Activated T-cell treated with anti-CD3 and anti-CD28 coated beads, Interleukin-2, amount 50 U/mL, for 72 hours (primary cell): ENCODE measurements around the gene MEOX2. TPM values are rescaled to one million over a fixed set of nuclear protein-coding genes. Genes with fewer than 3 reads are reported as not detected.

ENCODE experiments used
- ATAC-seq, 2 donors: fragments of 150-1000 bp; cut with Tn5 transposase; replicated peaks in 1 of 2; 2 replicates each; pipeline ENCODE4 v1.10.0; 2021; ENCODE audit warnings: moderate library complexity in 2 of 2, mild to moderate bottlenecking in 1 of 2
- DNase-seq, 2 donors: peaks; one replicate each; pipeline ENCODE4 v3.0.0; 2021 to 2022; ENCODE audit warnings: mixed read lengths in 1 of 2
- H3K27ac Mint-ChIP-seq: one replicate; pipeline ENCODE4 v1.8.0; 2022; ENCODE audit warnings: mild to moderate bottlenecking, moderate library complexity, mixed read lengths
- H3K27me3 Mint-ChIP-seq: one replicate; pipeline ENCODE4 v1.8.0; 2022; ENCODE audit warnings: low read depth, mixed read lengths
- H3K36me3 Mint-ChIP-seq, 2 donors: one replicate each; pipeline ENCODE4 v1.8.0; 2022; ENCODE audit warnings: mixed read lengths in 2 of 2, mild to moderate bottlenecking in 1 of 2; ENCODE audit not compliant: insufficient read depth in 2 of 2
- H3K4me1 Mint-ChIP-seq: one replicate; pipeline ENCODE4 v1.8.0; 2022; ENCODE audit warnings: low read depth, mixed read lengths
- H3K4me3 Mint-ChIP-seq, 2 donors: one replicate each; pipeline ENCODE4 v1.8.0; 2022; ENCODE audit warnings: mild to moderate bottlenecking in 2 of 2, mixed read lengths in 2 of 2, moderate library complexity in 2 of 2
- H3K9me3 Mint-ChIP-seq, 2 donors: one replicate each; pipeline ENCODE4 v1.8.0; 2022; ENCODE audit warnings: mixed read lengths in 2 of 2
- total RNA-seq, 2 donors: library from RNA; stranded (reverse); gene quantifications; one replicate each; pipeline ENCODE4 v1.2.3, GENCODE V29; 2022

The MEOX2 gene
- total RNA-seq, 2 donors from 2014 or later, result not detected

DNA sequence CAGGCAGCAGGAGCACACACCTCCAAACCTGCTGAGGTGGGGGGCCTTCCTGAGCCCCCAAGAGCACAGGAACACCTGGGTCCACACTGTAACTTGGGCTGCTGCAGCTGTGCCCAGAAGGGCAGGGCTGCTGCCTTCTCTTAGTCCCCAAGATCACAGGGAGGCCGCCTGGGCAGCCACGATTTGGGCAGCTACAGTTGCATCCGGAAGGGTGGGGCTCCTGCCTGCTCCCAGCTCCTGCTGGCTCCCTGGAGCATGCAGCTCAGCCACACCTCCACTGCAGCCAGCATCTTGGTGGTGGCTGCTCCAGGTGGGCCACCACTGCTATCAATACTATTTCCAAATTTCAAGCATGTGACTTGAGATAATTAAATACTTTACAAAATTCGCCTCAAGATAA is 86.2 kb downstream of the MEOX2 start:
- peaks cover 0 to 3% of the 10 kb centered on the region in 2 donors for H3K9me3 Mint-ChIP-seq
- DNase-seq, result no peak
- H3K27ac Mint-ChIP-seq, result no peak overlapping the region
- no peaks in the 10 kb centered on the region for H3K4me1 Mint-ChIP-seq
- ATAC-seq, result no peak
- H3K27me3 Mint-ChIP-seq, result no peaks in the 10 kb centered on the region
- H3K4me3 Mint-ChIP-seq, result no peak overlapping the region
- no peaks in the 10 kb centered on the region for H3K36me3 Mint-ChIP-seq

- Mint-ChIP-seq H3K4me1 (no peaks in the 10 kb centered on the region), H3K36me3 (no peaks in the 10 kb centered on the region), H3K4me3 (no peak overlapping the region), H3K9me3 (peaks cover 0 to 11% of the 10 kb centered on the region in 2 donors), H3K27ac (no peak overlapping the region), H3K27me3 (no peaks in the 10 kb centered on the region)
- ATAC-seq (no peak), DNase-seq (no peak)
Measured at GRCh38 chr7:15594461-15594860, 92.0 kb downstream of the MEOX2 start.

- no peaks in the 10 kb centered on the region for H3K4me1 Mint-ChIP-seq
- H3K36me3 Mint-ChIP-seq, result no peaks in the 10 kb centered on the region
- H3K9me3 Mint-ChIP-seq, result peaks cover 0 to 11% of the 10 kb centered on the region in 2 donors
- no peaks in the 10 kb centered on the region for H3K27me3 Mint-ChIP-seq
- DNase-seq (no peak), ATAC-seq (no peak)
- no peak overlapping the region for H3K27ac Mint-ChIP-seq
- H3K4me3 Mint-ChIP-seq, result no peak overlapping the region
Measured at GRCh38 chr7:15593382-15593781, 93.1 kb downstream of the MEOX2 start.

DNA sequence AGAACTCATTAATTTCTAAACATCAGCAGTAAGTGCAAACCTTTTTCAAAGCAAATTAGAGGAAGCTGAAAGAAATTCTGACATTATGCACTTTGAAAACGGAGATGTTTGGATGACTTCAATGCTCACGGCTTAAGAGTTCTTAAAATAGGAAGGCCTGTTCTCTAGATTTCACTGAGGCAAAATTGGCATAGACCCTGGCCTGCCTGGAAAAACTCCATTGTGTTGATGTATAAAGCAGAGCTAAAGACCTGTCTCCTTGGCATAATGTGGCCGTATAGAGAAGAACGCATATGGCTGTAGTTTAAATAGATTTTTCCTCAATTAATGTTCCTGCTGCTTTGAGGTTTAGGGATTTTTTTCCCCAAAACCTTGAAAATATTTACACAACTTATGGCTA is 100.2 kb downstream of the MEOX2 start:
- H3K4me1 Mint-ChIP-seq, result no peaks in the 10 kb centered on the region
- H3K36me3 Mint-ChIP-seq, result no peaks in the 10 kb centered on the region
- no peak overlapping the region for H3K27ac Mint-ChIP-seq
- no peak overlapping the region for H3K4me3 Mint-ChIP-seq
- H3K27me3 Mint-ChIP-seq, result no peaks in the 10 kb centered on the region
- DNase-seq (no peak), ATAC-seq (no peak)
- peaks cover 5 to 7% of the 10 kb centered on the region in 2 donors for H3K9me3 Mint-ChIP-seq

GRCh38 chr7:15584575-15584974 is 101.9 kb downstream of the MEOX2 start:
- no peak for ATAC-seq
- H3K27me3 Mint-ChIP-seq, result no peaks in the 10 kb centered on the region
- H3K9me3 Mint-ChIP-seq, result peaks cover 4 to 5% of the 10 kb centered on the region in 2 donors
- H3K36me3 Mint-ChIP-seq, result no peaks in the 10 kb centered on the region
- no peaks in the 10 kb centered on the region for H3K4me1 Mint-ChIP-seq
- no peak overlapping the region for H3K27ac Mint-ChIP-seq
- no peak for DNase-seq
- H3K4me3 Mint-ChIP-seq, result no peak overlapping the region

DNA sequence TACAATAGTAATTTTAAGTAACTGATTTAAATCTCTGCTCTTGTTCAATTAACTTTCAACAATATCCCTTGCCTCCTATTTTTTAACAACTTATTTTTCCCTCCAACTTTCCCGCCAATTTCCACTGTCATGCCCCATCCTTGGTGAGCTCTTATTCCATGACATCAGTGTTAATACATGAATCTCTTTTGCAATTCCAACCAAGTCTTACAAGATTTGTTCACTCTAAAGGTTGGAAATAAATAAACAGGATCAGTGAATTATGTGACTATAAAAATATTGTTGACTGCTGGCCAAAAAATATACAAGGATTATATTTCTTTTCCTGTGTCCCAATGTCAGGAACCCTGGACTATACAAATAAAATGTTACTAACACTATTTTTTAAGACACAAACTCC is 103.7 kb downstream of the MEOX2 start:
- no peaks in the 10 kb centered on the region for H3K4me1 Mint-ChIP-seq
- no peak overlapping the region for H3K27ac Mint-ChIP-seq
- DNase-seq (no peak), ATAC-seq (no peak)
- H3K9me3 Mint-ChIP-seq, result peaks cover 4 to 5% of the 10 kb centered on the region in 2 donors
- H3K36me3 Mint-ChIP-seq, result no peaks in the 10 kb centered on the region
- H3K27me3 Mint-ChIP-seq, result no peaks in the 10 kb centered on the region
- no peak overlapping the region for H3K4me3 Mint-ChIP-seq

- Mint-ChIP-seq H3K4me3 (no peak overlapping the region), H3K36me3 (no peaks in the 10 kb centered on the region), H3K9me3 (peaks cover 6% of the 10 kb centered on the region in 2 donors), H3K27me3 (no peaks in the 10 kb centered on the region), H3K4me1 (no peaks in the 10 kb centered on the region), H3K27ac (no peak overlapping the region)
- ATAC-seq, result no peak
- no peak for DNase-seq
Measured at GRCh38 chr7:15581352-15581951, 105.0 kb downstream of the MEOX2 start.

DNA sequence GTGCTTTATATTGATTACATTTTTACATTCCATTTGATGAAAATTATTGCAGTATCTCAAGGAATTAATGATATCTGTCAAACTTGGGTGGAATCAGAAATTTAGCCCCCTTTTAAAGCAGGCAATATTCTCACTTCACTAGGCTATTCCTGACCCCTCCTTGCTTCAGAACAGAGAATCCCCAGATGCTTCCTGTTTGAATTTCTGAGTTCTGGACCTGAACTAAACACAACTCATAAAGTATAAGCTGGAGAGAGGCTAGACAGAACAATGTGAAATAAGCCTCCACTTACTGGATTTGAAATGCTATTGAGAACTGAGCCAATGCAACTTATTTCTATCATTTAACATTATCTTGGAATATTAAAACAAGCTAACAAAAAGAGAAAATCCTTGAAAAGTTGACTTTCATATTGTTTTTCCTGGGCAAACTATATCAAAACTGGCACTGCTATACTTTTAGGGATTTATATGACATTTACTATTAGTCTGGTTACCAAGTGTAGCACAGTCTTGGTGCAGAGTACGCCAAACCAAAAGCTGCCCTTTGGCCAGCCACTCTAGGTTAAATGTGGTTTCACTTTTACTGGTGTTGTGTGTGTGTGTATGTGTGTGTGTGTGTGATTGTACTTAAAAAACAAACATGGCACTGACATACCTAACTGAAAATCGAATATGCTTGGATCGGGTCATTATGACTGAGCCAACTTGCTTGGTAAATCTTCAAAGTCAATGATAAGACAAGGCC is 105.7 kb downstream of the MEOX2 start:
- H3K4me1 Mint-ChIP-seq, result no peaks in the 10 kb centered on the region

DNA sequence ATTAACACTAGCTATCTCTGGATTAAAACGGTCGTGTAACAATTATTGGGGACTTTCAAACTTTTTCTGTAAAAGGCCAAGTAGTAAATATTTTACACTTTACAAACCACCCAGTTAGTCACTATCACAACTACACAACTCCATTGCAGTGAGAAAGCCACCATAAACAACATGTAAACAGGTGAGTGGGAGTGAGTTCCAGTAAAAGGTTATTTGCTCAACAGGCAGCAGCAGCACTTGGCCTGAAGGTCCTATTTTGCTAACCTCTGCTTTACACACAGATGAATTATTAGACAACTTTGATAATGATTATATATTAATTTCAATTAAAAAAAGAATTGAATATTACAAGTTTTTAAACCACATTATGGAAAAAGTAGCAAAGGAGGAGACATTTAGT is 108.9 kb downstream of the MEOX2 start:
- DNase-seq (no peak), ATAC-seq (no peak)
- no peaks in the 10 kb centered on the region for H3K27me3 Mint-ChIP-seq
- H3K4me3 Mint-ChIP-seq, result no peak overlapping the region
- no peaks in the 10 kb centered on the region for H3K36me3 Mint-ChIP-seq
- peaks cover 8 to 10% of the 10 kb centered on the region in 2 donors for H3K9me3 Mint-ChIP-seq
- no peaks in the 10 kb centered on the region for H3K4me1 Mint-ChIP-seq
- H3K27ac Mint-ChIP-seq, result no peak overlapping the region

More for the DNA sequence above, 105.7 kb downstream of the MEOX2 start:
- no peaks in the 10 kb centered on the region for H3K27me3 Mint-ChIP-seq
- peaks cover 6% of the 10 kb centered on the region in 2 donors for H3K9me3 Mint-ChIP-seq
- DNase-seq, result no peak
- H3K27ac Mint-ChIP-seq, result no peak overlapping the region
- H3K4me3 Mint-ChIP-seq, result no peak overlapping the region
- H3K36me3 Mint-ChIP-seq, result no peaks in the 10 kb centered on the region
- ATAC-seq, result no peak

DNA sequence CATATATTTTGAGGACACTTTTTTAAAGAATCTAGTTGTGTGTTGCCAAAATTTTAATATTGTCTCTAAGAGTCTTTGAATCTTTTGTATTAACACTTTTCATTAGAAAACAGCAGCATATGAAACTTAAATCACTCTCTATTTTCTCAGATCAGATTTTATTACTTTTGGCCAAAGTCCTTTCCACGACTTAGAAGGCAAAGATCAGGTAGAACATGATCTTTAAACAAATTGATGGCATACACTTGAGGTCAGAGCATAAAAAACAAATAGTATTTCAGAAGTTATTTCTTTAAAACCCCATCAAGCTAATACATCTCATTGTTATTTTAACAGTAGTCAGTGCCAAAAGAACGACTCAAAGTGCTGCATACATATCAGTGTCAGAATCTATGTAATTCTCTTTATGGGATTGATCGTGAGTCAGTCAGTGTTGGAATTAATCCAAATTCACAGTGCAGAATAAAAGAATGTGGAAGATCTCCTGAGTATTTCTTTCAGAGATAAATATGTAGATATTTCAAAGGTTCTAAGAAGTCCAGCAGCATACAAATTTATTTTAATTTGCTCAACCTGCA is 115.1 kb downstream of the MEOX2 start:
- no peaks in the 10 kb centered on the region for H3K27me3 Mint-ChIP-seq
- no peaks in the 10 kb centered on the region for H3K36me3 Mint-ChIP-seq
- no peak for ATAC-seq
- no peak for DNase-seq
- H3K27ac Mint-ChIP-seq, result no peak overlapping the region
- H3K4me1 Mint-ChIP-seq, result no peaks in the 10 kb centered on the region
- peaks cover 10 to 11% of the 10 kb centered on the region in 2 donors for H3K9me3 Mint-ChIP-seq
- no peak overlapping the region for H3K4me3 Mint-ChIP-seq

DNA sequence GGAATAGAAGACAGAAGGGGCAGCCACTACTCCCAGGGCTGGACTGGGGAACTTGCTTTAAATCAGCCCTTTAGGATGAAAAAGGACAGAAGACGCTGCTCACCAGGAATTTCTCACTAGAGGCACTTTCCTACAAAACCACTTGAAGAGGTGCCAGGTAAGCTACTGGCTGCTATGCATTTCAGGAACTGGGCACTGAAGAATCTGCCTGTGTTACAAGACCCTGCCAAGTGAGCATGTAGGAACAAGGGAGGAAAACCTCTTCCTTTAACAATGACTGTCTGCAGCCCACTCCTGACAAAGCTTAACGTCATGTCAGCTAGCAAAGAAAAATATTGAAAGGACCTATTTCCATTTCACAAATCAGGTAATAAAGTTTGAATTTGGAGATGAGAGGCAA is 118.8 kb downstream of the MEOX2 start:
- Mint-ChIP-seq H3K27me3 (no peaks in the 10 kb centered on the region), H3K4me1 (no peaks in the 10 kb centered on the region), H3K36me3 (no peaks in the 10 kb centered on the region), H3K9me3 (peaks cover 2 to 4% of the 10 kb centered on the region in 2 donors), H3K4me3 (no peak overlapping the region), H3K27ac (no peak overlapping the region)
- no peak for ATAC-seq
- no peak for DNase-seq

DNA sequence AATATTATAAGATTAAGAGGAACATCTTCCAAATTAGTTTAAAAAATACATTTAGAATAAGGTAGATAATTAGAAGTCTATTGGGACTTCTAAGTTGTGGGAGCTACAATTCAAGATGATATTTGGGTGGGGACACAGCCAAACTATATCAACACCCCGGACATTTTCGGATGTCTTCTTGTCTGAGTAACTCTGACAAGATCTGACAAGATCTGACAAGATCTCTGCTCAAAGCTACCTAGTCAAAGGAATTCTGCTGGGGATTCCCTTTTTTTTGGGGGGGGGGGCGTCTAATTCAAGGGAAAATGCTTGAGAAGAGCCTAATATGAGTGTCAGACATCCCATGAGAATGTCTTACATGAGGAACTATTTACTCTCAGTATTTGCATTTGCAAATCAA is 119.4 kb downstream of the MEOX2 start:
- ATAC-seq, result no peak
- Mint-ChIP-seq H3K36me3 (no peaks in the 10 kb centered on the region), H3K9me3 (peaks cover 2 to 4% of the 10 kb centered on the region in 2 donors), H3K4me1 (no peaks in the 10 kb centered on the region), H3K27ac (no peak overlapping the region), H3K27me3 (no peaks in the 10 kb centered on the region), H3K4me3 (no peak overlapping the region)
- no peak for DNase-seq

- H3K27ac Mint-ChIP-seq, result no peak overlapping the region
- no peaks in the 10 kb centered on the region for H3K36me3 Mint-ChIP-seq
- no peaks in the 10 kb centered on the region for H3K27me3 Mint-ChIP-seq
- H3K9me3 Mint-ChIP-seq, result peaks cover 2 to 7% of the 10 kb centered on the region in 2 donors
- no peak for DNase-seq
- no peaks in the 10 kb centered on the region for H3K4me1 Mint-ChIP-seq
- ATAC-seq, result no peak
- no peak overlapping the region for H3K4me3 Mint-ChIP-seq
Measured at GRCh38 chr7:15566476-15566875, 120.0 kb downstream of the MEOX2 start.
